ENCODE results near the gene CDH5.
A peak's percentile ranks its signal among the peaks of the same experiment; 100 is the strongest.

The CDH5 gene

DNA sequence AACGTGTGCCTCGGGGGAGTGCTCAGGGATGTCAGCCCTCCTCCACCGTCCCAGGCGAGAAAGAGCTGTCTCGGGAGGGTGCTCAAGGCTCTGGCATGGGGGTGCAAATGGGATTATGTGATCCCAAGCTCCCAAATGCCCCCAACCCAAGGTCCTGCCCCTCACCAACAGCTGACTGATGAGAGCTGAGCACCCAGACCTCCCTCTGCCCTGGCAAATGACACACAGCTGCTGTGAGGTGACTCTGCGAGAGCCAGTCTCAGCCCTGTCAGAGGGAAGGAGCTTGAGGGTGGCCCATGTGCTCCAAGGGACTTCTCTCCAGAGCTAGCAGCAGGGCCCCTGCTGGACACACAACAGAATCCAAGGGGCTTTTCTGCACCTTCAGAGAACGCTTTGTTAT is 7.7 kb downstream of the CDH5 start:
- no peak for DNase-seq (ENCODE audit: low spot score)

DNA sequence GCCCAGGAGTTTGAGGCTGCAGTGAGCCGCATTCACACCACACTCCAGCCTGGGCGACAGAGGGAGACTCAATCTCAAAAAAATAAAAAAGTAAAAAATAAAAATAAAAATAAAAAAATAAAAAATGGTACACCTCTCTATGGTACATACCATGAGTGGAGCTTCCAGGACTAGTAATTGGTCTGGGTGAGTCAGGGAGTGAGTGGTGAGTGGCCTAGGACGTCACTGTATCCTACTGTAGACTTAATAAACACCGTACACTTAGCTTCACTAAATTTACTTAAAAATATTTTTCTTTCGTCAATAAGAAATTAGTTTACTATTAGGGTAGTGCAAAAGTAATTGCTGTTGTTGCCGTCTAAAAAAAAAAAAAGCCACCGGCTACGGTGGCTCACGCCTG is 9.0 kb downstream of the CDH5 start:
- DNase-seq (ENCODE audit: low spot score), result peak; percentile 13

DNA sequence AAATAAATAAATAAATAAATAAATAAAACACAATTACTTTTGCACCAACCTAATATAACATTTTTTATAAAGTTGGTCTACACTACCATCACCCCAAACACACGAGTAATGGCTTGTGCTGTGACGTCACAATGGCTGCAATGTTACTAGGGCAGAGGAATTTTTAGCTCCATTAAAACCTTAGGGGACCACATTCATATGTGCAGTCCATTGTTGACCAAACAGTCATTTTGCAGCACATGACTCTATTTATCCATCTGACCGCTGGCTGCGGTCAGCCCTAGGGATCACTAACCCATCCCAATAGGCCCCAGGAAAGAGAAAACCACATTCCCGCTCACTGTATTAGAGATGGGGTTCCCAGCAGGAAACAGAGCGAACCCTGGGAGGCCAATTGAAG is 9.6 kb downstream of the CDH5 start:
- DNase-seq (ENCODE audit: low spot score), result no peak

DNA sequence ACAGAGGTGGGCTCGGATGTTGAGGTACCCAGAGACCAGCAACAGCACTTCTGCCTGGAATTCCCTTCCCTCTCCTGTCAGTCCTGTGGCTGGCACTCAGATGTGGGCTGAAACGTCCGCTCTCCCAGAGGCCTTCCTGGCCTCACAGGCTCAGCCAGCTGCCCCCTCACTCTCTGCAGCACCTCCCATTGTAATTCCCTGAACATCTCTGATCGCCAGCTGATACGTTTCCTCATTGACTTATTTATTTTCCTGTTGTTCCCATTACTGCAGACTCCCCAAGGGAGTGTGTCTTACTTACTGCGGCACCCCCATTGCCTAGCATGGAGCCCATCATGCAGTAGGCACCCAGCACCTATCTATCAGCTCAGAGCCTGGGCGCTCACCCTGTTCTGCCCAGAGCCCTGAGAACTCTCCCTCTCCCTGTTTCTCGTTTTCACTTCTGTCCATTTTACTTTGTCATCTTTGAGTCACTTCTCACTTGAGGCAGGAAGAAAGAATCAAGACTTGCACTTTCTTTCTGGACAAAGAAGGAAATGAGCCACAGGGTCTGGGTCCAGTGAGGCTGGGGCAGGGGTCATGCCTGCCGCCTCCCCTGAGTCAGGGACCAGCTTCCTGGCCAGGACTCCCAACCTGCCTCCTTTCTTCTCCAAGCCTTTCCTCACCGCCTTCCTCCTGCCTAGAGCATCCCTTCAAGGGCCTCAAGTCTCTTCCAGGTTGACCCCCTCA is 10.2 kb downstream of the CDH5 start:
- DNase-seq (ENCODE audit: low spot score), result no peak

DNA sequence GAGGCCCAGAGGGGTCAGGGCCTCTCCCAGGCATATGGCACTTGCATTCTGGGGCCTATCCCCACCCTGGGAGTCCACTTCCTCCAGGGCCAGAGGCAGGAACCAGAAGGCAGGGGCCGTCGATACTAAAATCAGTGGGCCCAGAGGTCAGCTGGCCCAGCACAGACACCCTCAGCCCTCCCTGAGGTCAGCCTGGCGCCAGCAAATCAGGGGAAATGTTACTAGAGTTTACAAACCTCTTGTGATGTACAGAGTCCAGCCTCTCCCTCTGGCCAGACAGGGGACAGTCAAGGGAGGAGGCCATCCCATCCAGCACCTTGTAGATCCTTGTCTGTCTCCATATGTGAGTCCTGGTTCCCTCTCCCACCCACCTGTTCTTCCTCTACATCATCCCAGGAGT is 10.8 kb downstream of the CDH5 start:
- DNase-seq (ENCODE audit: low spot score), result no peak

DNA sequence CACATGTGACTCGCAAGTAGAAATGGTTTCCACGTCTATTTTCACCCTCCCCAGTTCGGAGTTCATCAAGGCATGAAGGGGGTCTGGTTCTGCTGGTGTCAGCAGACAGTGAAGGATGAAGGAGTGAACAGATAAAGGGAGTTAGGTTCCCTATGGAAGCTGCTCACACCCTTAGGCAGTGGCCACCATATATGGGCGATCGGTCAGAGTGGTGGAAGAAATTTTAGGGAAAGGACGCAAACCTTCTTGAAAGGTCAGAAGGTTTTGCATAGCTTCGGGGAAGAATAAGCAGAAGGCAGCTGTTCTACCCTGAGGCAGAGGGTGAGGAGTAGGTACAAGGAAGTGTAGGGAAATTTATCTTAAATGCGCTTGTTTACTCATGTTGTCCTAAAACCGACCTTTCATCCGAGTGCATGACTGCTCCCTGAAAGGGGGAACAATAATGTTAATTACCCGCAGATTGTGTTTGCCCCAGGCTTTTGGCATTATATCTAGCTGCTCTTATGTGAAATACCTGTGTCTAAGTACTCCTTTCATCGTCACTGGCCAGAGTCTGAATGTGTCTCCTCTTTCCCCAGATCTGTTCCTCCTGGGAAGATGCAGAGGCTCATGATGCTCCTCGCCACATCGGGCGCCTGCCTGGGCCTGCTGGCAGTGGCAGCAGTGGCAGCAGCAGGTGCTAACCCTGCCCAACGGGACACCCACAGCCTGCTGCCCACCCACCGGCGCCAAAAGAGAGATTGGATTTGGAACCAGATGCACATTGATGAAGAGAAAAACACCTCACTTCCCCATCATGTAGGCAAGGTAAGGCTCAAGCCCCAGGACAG is 12.5 kb downstream of the CDH5 start:
- DNase-seq (ENCODE audit: low spot score), result no peak

DNA sequence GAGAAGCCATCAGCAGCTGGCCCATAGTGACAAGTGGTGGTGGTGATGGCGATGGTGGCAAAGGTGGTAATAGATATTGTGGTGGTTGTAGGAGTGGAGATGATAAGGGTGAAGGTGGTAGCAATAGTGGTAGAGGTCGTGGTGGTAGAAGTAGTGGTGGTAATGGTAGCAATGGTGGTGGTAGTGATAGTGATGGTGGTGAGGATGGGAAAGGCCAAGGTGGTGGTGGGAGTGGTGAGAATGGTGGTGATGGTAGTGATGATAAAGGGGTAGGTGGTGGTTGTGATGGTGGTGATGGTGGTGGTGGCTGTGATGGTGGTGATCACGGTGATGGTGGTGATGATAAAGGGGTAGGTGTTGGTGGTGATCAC is 13.1 kb downstream of the CDH5 start:
- no peak for DNase-seq (ENCODE audit: low spot score)

DNA sequence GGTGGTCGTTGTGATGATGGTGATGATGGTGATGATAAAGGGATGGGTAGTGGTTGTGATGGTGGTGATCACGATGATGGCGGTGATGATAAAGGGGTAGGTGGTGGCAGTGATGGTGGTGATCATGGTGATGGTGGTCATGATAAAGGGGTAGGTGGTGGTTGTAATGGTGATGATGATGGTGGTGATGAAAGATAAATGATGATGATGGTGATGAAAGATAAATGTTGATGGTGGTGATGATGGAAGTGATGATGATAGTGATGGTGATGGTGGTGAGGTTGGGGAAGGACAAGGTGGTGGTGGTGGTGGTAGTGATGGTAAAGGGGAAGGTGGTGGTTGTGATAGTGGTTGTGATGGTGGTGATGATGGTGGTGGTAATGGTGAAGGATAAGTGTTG is 13.9 kb downstream of the CDH5 start:
- DNase-seq (ENCODE audit: low spot score), result no peak

DNA sequence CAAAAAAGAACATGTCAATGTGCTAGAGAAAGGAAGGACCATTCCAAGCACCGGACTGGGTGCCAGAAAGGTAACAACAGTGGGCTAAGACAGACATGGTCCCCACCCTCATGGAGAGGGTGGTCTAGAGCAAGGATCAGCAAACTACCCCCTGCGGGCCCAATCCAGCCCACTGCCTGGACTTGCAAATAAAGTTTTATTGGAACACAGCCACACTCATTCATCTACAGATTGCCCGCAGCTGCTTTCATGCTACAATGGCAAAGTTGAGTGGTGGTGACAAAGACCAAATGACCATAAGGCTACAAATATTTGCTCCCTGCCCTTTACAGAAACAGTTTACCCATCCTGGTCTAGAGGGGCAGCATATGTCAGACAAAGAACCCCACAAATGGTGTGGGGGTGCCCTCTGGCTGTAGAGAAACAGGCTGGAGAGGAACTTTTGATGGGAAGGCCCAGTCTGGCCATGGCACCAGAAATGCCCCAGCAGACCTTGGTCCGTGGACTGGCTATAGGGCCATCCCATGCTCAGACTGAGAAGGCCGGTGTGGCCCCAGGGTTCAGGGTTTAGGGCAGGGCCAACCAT is 15.2 kb downstream of the CDH5 start:
- no peak for DNase-seq (ENCODE audit: low spot score)

DNA sequence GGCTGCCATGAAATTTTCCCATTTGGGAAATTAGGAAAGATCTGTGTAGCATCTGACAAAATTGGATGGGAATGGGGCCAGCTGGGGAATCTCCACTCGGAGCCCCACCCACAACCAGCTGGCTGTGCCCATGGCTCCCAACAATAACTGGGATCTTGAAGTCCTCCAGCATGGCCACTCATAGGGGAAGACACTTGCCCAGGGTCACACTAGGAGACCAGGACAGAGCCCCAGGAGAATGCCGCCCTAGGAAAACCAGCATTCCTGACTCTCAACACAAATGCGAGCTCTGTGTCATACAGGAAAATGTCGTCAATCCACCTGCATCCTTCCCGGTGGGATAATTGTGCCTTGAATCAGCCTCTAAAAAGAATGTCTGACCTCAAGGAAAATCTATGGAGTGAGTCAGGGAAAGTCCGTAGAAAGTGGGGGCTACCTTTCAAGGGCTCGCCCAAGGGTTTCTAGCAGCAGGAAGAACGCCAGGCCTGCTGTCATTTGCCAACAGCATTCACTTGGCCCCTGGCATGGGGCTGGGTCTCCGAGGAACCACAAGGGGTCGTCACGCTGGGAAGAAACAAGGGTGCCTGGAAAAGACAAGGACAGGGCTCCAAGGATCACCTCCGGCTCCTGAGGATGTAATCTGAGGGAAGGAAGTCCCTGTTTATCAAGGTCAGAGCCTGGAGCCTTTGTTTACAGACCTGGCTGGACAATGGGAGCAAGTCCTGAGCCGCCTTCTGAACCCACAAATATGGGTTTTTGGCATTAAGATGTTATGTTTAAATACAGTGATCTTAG is 15.9 kb downstream of the CDH5 start:
- DNase-seq (ENCODE audit: low spot score), result peak; percentile 73

DNA sequence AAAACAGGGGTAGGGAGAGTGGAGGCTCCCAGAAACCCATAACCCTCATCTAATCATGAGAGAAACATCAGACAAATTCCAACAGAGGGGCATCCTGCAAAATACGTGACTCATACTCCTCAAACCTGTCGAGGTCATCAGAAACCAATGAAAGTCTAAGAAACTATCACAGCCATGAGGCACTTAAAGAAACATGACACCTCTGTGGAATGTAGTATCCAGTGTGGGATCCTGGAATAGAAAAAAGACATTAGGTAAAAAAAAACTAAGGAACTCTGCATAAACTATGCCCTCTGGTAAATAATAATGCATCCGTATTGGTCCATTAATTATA is 16.4 kb downstream of the CDH5 start:
- DNase-seq (ENCODE audit: low spot score), result peak; percentile 51

DNA sequence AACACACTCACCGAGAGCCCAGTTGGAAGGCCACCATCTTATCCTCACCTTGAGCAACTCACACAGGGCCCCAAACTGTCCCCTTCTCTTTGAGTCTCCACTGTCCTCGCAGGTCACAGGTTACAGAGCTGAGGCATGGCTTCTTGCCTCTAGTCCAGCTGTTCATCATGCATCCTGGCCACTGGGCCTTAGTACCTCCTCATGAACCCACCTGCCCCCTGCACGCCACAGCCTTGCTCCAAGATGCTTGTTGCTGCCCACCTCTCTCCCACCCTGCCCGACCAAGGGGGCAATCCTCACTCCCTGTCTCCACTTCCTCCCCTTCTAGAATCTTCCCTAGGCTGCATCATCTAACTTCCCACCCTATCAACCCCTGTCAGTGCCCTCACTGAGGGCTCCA is 17.1 kb downstream of the CDH5 start:
- DNase-seq (ENCODE audit: low spot score), result no peak

DNA sequence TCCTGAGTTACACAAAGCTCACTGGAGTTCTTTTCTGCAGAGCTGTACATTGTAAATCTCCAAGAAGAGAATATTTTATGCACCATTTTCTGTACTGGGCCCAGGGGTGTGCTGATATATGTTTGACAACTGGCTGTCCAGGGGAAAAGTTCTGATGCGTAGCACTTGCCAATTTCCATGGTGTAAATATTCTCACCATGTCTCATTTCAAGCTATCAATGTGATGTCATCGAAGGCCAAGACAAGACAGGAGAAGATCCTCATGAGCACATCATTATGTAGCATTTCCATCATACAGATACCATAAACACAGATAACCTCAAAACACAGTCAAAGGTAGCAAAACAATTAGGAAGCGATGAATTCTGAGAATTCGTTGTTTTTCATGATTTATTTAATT is 18.9 kb downstream of the CDH5 start:
- no peak for DNase-seq (ENCODE audit: low spot score)

DNA sequence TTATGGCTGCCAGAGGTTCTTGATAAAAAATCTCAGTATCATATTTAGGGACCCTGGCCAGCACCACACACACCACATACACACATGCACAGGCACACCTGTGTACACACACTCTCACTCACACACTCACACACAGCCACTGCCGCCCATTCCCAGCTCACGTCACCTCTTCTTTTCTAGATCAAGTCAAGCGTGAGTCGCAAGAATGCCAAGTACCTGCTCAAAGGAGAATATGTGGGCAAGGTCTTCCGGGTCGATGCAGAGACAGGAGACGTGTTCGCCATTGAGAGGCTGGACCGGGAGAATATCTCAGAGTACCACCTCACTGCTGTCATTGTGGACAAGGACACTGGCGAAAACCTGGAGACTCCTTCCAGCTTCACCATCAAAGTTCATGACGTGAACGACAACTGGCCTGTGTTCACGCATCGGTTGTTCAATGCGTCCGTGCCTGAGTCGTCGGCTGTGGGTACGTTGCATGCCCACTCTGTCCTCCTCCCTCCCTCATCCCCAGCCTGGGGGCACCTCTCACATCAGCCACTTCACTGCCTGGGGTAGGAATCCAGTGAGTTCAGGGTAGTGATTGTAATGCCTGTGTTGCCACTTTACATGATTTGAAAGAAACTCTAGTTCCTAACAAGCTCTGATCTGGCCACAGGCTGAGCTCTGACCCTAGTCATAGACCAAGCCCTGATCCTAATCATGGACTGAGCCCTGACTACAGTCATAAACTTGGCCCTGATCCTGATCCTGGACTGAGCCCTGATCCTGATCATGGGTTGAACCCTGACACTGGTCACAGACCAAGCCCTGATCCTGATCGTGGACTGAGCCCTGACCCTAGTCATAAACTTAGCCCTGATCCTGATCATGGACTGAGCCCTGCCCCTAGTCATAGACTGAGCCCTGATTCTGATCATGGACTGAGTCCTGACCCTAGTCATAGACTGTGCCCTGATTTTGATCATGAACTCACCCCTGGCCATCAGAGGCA is 20.4 kb downstream of the CDH5 start:
- DNase-seq (ENCODE audit: low spot score), result no peak

DNA sequence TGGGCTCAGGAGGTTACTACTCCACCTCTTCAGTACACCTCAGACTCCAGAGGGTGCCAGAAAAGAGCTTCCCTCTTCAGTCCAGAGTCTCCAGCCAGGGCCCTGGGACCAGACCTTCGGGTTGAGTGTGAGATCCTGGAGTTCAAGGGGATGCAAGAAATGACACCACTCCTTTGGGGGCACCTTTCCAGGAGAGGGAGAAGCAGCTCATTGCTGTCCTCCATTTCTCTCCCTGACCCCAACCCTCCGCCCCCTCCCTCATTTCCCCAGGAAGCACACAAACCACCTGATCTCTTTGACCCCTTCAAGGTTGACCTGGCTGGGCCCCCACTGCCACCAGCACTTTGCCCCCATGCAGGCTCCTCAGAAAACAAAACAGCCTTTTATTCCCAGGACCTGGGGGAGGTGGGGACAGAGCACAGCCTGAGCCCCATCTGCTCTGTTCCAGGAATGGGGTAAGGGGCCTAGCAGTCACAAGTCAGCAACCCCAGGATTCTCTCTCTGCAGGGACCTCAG is 21.4 kb downstream of the CDH5 start:
- no peak for DNase-seq (ENCODE audit: low spot score)

DNA sequence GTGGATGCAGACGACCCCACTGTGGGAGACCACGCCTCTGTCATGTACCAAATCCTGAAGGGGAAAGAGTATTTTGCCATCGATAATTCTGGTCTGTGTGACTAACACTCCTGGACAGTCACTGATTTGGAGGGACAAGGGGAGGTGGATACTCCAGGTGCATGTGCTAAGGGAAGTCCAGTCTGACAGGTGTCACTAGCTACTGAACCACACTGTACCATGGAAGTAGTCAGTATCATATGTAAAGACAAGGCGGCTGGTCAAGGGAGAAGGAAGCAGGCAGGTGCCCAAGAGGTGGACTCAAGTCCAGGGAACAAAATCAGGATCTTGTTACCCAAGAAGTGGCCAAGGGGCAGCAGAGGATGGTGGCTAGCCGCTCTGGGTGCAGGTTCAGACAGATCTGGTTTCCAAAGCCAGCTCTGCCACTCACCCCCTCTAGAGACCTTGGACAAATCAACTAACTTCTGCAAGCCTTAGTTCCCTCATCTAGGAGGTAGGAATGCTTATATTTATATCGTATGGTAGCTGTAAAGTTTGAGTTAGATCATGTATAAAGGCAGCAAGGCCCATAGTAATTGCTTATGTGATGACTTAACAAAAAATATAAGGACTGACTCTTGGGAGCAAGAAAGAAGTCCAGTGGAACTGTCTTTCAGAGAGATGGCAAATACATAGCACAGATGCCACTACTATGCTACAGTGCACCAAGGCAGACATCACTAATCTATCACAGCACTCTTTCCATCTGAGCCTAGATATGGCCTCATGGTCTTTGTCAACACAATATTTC is 22.1 kb downstream of the CDH5 start:
- DNase-seq (ENCODE audit: low spot score), result no peak

DNA sequence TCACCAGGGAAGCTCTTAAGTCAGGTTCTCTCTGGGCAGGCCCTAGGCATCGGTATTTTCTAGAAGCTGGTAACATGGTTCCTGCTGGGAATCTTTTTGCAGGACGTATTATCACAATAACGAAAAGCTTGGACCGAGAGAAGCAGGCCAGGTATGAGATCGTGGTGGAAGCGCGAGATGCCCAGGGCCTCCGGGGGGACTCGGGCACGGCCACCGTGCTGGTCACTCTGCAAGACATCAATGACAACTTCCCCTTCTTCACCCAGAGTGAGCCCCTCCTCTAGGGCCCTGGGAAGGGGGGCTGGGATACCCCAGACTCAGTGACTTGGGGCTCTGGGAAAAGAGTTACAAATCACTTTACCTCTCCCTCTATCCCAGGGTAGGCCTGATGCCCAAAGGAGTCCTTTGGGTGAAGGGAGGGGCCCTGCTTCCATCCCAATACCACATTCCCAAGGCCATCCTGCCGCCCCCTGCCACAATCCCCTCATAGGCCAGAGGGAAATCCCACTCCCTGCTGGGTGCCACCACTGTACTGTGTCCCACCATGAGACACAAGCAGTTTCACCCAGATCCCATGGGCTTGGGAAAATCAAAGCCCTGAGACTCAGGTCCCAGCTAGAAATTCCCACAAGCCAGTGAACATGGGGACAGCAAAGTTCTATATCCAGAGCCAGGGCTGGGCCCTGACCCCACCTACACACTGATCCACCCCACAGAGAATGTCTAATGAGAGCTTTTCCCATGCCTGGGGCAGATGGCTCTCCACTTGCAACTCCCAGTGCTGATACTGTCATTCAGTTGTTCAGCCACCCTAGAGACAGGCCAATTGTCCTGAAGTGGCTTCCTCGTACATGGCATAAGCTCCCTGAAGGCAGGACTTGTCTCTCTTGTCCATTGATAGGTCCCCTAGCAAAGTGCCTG is 23.0 kb downstream of the CDH5 start:
- DNase-seq (ENCODE audit: low spot score), result no peak

DNA sequence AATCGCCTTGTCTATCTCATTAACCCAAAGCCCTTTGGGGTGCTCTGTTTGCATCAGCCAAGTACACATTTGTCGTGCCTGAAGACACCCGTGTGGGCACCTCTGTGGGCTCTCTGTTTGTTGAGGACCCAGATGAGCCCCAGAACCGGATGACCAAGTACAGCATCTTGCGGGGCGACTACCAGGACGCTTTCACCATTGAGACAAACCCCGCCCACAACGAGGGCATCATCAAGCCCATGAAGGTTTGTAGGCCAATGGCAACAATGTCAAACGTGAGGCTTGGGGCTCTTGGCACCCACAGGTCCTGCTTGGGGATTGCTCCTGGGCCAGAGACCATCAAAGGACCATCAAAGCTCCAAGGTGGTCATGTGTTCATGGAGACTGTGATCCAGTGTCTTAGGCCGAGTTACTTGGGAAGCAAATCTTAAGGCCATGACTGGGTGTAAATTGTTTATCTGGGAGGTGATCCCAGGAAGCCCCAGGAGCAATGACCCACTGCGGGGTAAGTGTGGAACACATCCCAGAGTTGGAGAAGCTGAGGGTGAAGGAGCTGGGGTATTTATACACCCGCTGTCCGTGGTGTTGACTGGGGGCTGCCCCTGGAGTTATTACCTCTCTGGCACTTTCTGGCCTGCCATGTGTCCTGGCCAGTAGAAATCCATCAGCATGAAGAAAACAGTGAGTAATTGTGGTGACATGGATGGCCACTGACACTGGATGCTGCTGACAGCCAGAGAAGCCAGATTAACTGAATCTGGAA is 24.0 kb downstream of the CDH5 start:
- no peak for DNase-seq (ENCODE audit: low spot score)
